OCI-LY1 (cell line): ENCODE results near the gene FAM13C.

Experiments
- H2AFZ ChIP-seq: fragments of 200-600 bp; sonication (generic), shearing (Covaris generic); 2 replicates; pipeline ENCODE4 v1.6.0; 2014; ENCODE audit warnings: antibody characterized with exemption, mild to moderate bottlenecking, low read length
- H3F3A ChIP-seq: fragments of 200-600 bp; sonication (generic), shearing (Covaris generic); 2 replicates; pipeline ENCODE4 v1.6.0; 2014; ENCODE audit warnings: mild to moderate bottlenecking, antibody characterized with exemption, low read length, moderate library complexity; ENCODE audit not compliant: insufficient read depth
- H3K27ac ChIP-seq: fragments of 200-600 bp; sonication (generic); 2 replicates; pipeline ENCODE4 v1.5.1; 2014; ENCODE audit warnings: low read length, mixed run types, mild to moderate bottlenecking, low read depth; ENCODE audit not compliant: poor library complexity, severe bottlenecking
- H3K27me3 ChIP-seq: fragments of 200-600 bp; sonication (generic); 2 replicates; pipeline ENCODE4 v1.6.0; 2014; ENCODE audit warnings: antibody characterized with exemption, mild to moderate bottlenecking, low read length, moderate library complexity; ENCODE audit not compliant: insufficient read depth
- H3K36me3 ChIP-seq: fragments of 200-600 bp; sonication (generic); 2 replicates; pipeline ENCODE4 v1.6.1; 2014; ENCODE audit warnings: mild to moderate bottlenecking, antibody characterized with exemption, low read length, moderate library complexity, mixed read lengths; ENCODE audit not compliant: insufficient read depth
- H3K4me1 ChIP-seq: fragments of 200-600 bp; sonication (generic); 2 replicates; pipeline ENCODE4 v1.5.1; 2014; ENCODE audit warnings: mild to moderate bottlenecking, low read length, moderate library complexity; ENCODE audit not compliant: insufficient read depth, severe bottlenecking
- H3K4me2 ChIP-seq: fragments of 200-600 bp; sonication (generic), shearing (Covaris generic); 2 replicates; pipeline ENCODE4 v1.6.1; 2014; ENCODE audit warnings: low read length
- H3K4me3 ChIP-seq: fragments of 200-600 bp; sonication (generic); 2 replicates; pipeline ENCODE4 v1.5.1; 2014; ENCODE audit warnings: low read length, low read depth, mild to moderate bottlenecking, mixed read lengths; ENCODE audit not compliant: poor library complexity, severe bottlenecking
- H3K79me2 ChIP-seq: fragments of 200-600 bp; shearing (Covaris generic); 2 replicates; pipeline ENCODE4 v1.6.1; 2016; ENCODE audit warnings: mixed run types, low read length, mixed read lengths; ENCODE audit not compliant: insufficient read depth
- H3K9ac ChIP-seq: fragments of 200-600 bp; sonication (generic), shearing (Covaris generic); 2 replicates; pipeline ENCODE4 v1.6.1; 2014; ENCODE audit warnings: mild to moderate bottlenecking, low read length, mixed read lengths
- H3K9me2 ChIP-seq: fragments of 200-600 bp; sonication (generic), shearing (Covaris generic); 2 replicates; pipeline ENCODE4 v1.6.1; 2014; ENCODE audit warnings: low read depth, mild to moderate bottlenecking, low read length, mixed read lengths
- H3K9me3 ChIP-seq: fragments of 200-600 bp; shearing (Covaris generic); 2 replicates; pipeline ENCODE4 v1.6.1; 2014; ENCODE audit warnings: low read length, mixed read lengths
- H4K20me1 ChIP-seq: fragments of 200-600 bp; sonication (generic), shearing (Covaris generic); 2 replicates; pipeline ENCODE4 v1.6.0; 2016; ENCODE audit warnings: mild to moderate bottlenecking, low read length; ENCODE audit not compliant: insufficient read depth
- EZH2 ChIP-seq: fragments of 200-600 bp; sonication (generic), shearing (Covaris generic); IDR thresholded peaks from 2 replicates; pipeline ENCODE4 v1.8.0; 2017; ENCODE audit warnings: borderline replicate concordance, mixed run types, mild to moderate bottlenecking, antibody characterized with exemption, low read length, moderate library complexity, mixed read lengths
- TF ChIP-seq, protein P1 (sequence below): fragments of 200-600 bp; sonication (generic), shearing (Covaris generic); IDR thresholded peaks from 2 replicates; pipeline ENCODE4 v1.5.1; 2017; ENCODE audit warnings: mild to moderate bottlenecking, antibody characterized with exemption, low read length, moderate library complexity, mixed read lengths

The FAM13C gene

DNA sequence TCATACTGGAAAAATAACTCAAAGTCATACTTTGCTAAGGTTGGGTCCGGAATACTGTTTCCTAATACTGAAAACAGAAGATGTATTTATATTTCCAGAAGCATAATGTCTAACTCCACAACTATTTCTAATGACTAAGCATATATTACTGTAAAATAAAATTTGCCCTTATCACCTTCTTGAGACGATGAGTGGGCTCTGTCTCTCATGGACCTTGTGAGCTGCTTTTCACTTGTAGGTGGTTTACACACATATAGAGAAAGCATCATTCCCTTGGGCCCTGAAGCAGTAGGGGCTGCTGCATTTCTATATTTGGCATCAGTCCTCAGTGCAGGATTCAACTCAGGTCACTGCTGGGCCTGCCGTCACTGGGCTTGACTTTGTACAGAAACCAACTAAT is 10.7 kb upstream of the FAM13C start:
- Histone ChIP-seq H3K9me2 (no peaks in the 10 kb centered on the region), H3K4me1 (no peaks in the 10 kb centered on the region), H3K4me2 (no peak overlapping the region), H4K20me1 (no peaks in the 10 kb centered on the region), H3K27ac (no peak overlapping the region), H3K79me2 (no peaks in the 10 kb centered on the region), H3F3A (no peaks in the 10 kb centered on the region), H3K9me3 (no peaks in the 10 kb centered on the region), H3K36me3 (no peaks in the 10 kb centered on the region), H3K27me3 (no peaks in the 10 kb centered on the region), H2AFZ (no peak overlapping the region), H3K9ac (no peak overlapping the region), H3K4me3 (no peak overlapping the region)
- no peak for TF ChIP-seq EZH2
- TF ChIP-seq, protein P1, sequence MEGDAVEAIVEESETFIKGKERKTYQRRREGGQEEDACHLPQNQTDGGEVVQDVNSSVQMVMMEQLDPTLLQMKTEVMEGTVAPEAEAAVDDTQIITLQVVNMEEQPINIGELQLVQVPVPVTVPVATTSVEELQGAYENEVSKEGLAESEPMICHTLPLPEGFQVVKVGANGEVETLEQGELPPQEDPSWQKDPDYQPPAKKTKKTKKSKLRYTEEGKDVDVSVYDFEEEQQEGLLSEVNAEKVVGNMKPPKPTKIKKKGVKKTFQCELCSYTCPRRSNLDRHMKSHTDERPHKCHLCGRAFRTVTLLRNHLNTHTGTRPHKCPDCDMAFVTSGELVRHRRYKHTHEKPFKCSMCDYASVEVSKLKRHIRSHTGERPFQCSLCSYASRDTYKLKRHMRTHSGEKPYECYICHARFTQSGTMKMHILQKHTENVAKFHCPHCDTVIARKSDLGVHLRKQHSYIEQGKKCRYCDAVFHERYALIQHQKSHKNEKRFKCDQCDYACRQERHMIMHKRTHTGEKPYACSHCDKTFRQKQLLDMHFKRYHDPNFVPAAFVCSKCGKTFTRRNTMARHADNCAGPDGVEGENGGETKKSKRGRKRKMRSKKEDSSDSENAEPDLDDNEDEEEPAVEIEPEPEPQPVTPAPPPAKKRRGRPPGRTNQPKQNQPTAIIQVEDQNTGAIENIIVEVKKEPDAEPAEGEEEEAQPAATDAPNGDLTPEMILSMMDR = no peak

DNA sequence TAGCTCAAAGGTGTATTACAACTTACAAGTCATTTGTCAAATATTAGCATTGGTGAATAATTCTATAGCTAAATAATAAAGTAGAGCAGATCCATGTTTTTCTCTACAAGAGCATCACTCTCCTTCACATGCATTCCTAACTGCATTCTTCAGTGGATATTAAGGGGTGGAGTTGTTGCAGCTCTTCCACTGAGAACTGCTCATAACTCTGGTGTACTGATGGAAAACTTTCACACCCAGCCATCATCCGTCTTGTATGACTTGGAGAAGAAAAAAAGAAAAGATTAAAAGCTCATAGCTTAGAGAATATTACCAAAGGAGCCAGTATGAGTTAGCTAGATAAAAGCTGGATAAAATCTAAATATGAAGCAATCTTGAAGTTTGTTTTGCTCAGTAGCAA is 10.2 kb upstream of the FAM13C start:
- no peaks in the 10 kb centered on the region for H3K79me2 ChIP-seq
- TF ChIP-seq EZH2 = no peak
- TF ChIP-seq, protein P1 = no peak
- no peak overlapping the region for H2AFZ ChIP-seq
- H3K27ac ChIP-seq = no peak overlapping the region
- no peaks in the 10 kb centered on the region for H3F3A ChIP-seq
- no peak overlapping the region for H3K9ac ChIP-seq
- no peak overlapping the region for H3K4me3 ChIP-seq
- H4K20me1 ChIP-seq = no peaks in the 10 kb centered on the region
- no peaks in the 10 kb centered on the region for H3K36me3 ChIP-seq
- no peaks in the 10 kb centered on the region for H3K9me3 ChIP-seq
- no peaks in the 10 kb centered on the region for H3K27me3 ChIP-seq
- H3K4me2 ChIP-seq = no peak overlapping the region
- no peaks in the 10 kb centered on the region for H3K4me1 ChIP-seq
- H3K9me2 ChIP-seq = no peaks in the 10 kb centered on the region

DNA sequence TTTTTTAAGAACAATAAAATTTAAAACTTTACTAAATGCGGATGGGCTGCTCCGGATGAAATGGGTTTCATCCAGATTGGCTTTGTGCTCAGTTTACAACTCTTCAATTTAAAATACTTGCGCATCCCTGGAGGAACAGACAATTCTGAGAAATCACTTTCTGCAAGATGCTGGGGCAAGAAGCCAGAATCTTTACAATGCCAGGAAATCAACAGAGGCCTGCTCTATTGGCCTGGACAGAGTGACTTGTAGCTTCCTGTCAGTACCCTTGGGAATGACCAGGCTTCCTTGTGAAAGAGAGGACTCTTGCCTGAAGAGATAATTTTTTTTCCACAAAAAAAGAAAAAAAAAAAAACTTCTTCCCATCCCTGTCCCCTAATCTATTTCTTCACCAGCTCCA is 3.9 kb upstream of the FAM13C start:
- Histone ChIP-seq H3K79me2 (no peaks in the 10 kb centered on the region), H3K9ac (no peak overlapping the region), H3K4me3 (no peak overlapping the region), H3K9me3 (no peaks in the 10 kb centered on the region), H4K20me1 (no peaks in the 10 kb centered on the region), H3K4me2 (no peak overlapping the region), H3K4me1 (no peaks in the 10 kb centered on the region), H3K27me3 (no peaks in the 10 kb centered on the region), H3K36me3 (no peaks in the 10 kb centered on the region), H2AFZ (no peak overlapping the region), H3K27ac (no peak overlapping the region), H3F3A (no peaks in the 10 kb centered on the region), H3K9me2 (no peaks in the 10 kb centered on the region)
- no peak for TF ChIP-seq EZH2
- TF ChIP-seq, protein P1 = no peak
